Esophagus (tissue), 2 donors: ENCODE results near the gene YES1. TPM values are rescaled to one million over a fixed set of nuclear protein-coding genes. Genes with fewer than 3 reads are reported as not detected.
"Not testable (repeated sequence)": the region's sequence is repeated elsewhere in the genome, so short reads cannot be mapped to it uniquely, and the experiment has no call there.

Experiments
- H3K27ac ChIP-seq, 2 donors: one replicate each; pipeline ENCODE4 v1.5.1; 2013; ENCODE audit warnings: low read depth in 2 of 2, mild to moderate bottlenecking in 2 of 2, inconsistent platforms in 1 of 2, low read length in 1 of 2, moderate library complexity in 1 of 2
- H3K27me3 ChIP-seq, 2 donors: one replicate each; pipeline ENCODE4 v1.6.1; 2013; ENCODE audit warnings: low read length in 2 of 2, control low read depth in 1 of 2, mild to moderate bottlenecking in 1 of 2; ENCODE audit not compliant: insufficient read depth in 2 of 2, control insufficient read depth in 1 of 2
- H3K36me3 ChIP-seq, 2 donors: one replicate each; pipeline ENCODE4 v1.6.1; 2013; ENCODE audit warnings: low read length in 1 of 2; ENCODE audit not compliant: control insufficient read depth in 2 of 2, insufficient read depth in 2 of 2
- H3K4me1 ChIP-seq, 2 donors: one replicate each; pipeline ENCODE4 v1.6.1; 2013; ENCODE audit warnings: low read length in 1 of 2; ENCODE audit not compliant: control insufficient read depth in 2 of 2, insufficient read depth in 2 of 2
- H3K4me3 ChIP-seq, 2 donors: one replicate each; pipeline ENCODE4 v1.5.1; 2013; ENCODE audit warnings: low read length in 2 of 2, mild to moderate bottlenecking in 2 of 2, low read depth in 1 of 2, moderate library complexity in 1 of 2
- H3K9me3 ChIP-seq, 2 donors: one replicate each; pipeline ENCODE4 v1.6.1; 2013; ENCODE audit warnings: mild to moderate bottlenecking in 2 of 2, low read depth in 1 of 2, low read length in 1 of 2, moderate library complexity in 1 of 2; ENCODE audit not compliant: control insufficient read depth in 2 of 2, insufficient read depth in 1 of 2
- whole genome bisulfite sequencing, 2 donors: extraction: QIAGEN DNeasy Blood & Tissue Kit; methylation state at CpG; one replicate each; pipeline ENCODE4 v1.1.7; 2013; 5-methylcytosine and 5-hydroxymethylcytosine counted together
- polyA plus RNA-seq, 2 donors: library from polyadenylated mRNA; stranded (reverse); fragments of 200-250 nt; gene quantifications; one replicate each; pipeline ENCODE4 v1.2.3, GENCODE V29; 2013
- donor health status: healthy with polysubstance abuse.
- donor health status: Bipolar disorder and iron deficiency.

YES1 gene
- polyA plus RNA-seq, 2 donors, result 15.4 to 18.4 TPM

DNA sequence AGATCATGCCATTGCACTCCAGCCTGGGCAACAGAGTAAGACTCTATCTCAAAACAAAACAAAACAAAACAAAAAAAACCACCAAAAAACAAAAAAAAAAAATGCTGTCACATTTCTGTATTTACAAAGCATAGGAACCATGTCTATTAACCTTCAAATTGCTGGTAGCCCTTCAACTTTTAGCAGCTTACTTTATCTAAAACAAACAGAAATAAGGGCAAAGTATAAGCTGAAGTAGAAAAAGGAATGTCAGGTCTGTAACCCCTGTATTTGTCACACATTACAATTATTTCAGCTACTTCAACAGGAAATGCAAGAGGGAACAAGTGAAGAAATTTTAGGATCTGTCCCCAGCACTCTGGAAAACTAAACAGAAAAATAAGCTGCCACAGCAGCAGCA lies 129.2 kb downstream of the YES1 start:
- Histone ChIP-seq H3K27me3 (no peaks in the 10 kb centered on the region), H3K27ac (no peak overlapping the region), H3K36me3 (peaks cover 8 to 19% of the 10 kb centered on the region in 2 donors), H3K4me1 (peaks cover 0 to 2% of the 10 kb centered on the region in 2 donors), H3K4me3 (no peak overlapping the region), H3K9me3 (no peaks in the 10 kb centered on the region)

DNA sequence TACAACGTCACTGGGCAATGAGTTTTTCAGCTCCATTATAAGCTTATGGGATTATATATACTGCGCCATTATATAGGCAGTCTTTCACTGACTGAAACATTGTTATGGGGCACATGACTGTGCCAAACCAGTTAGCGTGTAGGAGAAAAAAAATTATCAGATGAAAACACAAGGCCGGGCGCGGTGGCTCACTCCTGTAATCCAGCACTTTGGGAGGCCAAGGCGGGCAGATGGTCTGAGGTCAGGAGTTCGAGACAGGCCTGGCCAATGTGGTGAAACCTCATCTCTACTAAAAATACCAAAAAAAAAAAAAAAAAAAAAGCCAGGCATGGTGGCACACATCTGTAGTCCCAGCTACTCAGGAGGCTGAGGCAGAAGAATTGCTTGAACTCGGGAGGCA lies 129.6 kb downstream of the YES1 start:
- H3K36me3 ChIP-seq, result peaks cover 8 to 19% of the 10 kb centered on the region in 2 donors
- H3K4me1 ChIP-seq, result not testable (repeated sequence)

DNA sequence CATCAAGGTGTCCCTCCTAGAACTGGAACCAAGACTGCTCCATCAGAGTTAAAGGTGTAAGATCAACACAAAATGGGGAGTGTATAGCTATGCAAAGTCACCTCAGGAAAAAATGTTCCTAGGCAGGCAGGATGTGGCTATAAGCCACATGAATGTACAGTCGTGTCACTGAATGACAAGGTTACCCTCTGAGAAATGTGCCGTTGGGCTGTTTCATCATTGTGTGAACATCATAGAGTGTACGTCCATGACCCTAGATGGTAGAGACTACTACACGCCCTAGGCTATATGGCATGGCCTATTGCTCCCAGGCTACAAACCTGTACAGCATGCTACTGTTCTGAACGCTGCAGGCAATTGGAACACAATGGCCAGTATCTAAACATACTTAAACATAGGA lies 130.1 kb downstream of the YES1 start:
- Histone ChIP-seq H3K4me3 (no peak overlapping the region), H3K9me3 (no peaks in the 10 kb centered on the region), H3K36me3 (peaks cover 8 to 19% of the 10 kb centered on the region in 2 donors), H3K4me1 (peaks cover 0 to 2% of the 10 kb centered on the region in 2 donors), H3K27me3 (no peaks in the 10 kb centered on the region), H3K27ac (no peak overlapping the region)
- WGBS, 2 donors, result 82 to 84% methylated on average over 5 of the region's 5 CpGs

More for the DNA sequence above, 129.6 kb downstream of the YES1 start:
- WGBS, 2 donors, result 87 to 91% methylated on average over 9 of the region's 9 CpGs
- not testable (repeated sequence) for H3K4me3 ChIP-seq, H3K27me3 ChIP-seq, H3K9me3 ChIP-seq, H3K27ac ChIP-seq

DNA sequence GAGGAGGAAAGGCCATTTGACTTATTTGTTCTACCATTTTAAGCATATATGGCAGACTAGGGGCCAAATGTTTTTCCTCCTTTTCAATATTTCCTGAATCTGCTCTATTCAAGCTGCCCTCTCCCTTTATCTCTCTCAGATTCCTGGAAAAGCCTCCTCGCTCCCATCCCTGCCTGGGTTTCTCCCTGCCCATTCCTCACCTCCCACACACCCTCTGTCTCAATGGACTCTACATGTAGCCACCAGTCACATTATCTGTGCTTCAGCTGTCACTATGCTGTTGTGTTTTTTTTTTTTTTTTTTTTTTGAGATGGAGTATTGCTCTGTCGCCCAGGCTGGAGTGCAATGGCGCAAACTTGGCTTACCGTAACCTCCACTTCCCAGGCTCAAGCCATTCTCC lies 131.7 kb downstream of the YES1 start:
- Histone ChIP-seq H3K4me1 (peaks cover 0 to 2% of the 10 kb centered on the region in 2 donors), H3K4me3 (no peak overlapping the region), H3K36me3 (peaks cover 8 to 19% of the 10 kb centered on the region in 2 donors), H3K9me3 (no peaks in the 10 kb centered on the region), H3K27ac (no peak overlapping the region), H3K27me3 (no peaks in the 10 kb centered on the region)
- 96 to 98% methylated on average over 4 of the region's 4 CpGs for WGBS, 2 donors

DNA sequence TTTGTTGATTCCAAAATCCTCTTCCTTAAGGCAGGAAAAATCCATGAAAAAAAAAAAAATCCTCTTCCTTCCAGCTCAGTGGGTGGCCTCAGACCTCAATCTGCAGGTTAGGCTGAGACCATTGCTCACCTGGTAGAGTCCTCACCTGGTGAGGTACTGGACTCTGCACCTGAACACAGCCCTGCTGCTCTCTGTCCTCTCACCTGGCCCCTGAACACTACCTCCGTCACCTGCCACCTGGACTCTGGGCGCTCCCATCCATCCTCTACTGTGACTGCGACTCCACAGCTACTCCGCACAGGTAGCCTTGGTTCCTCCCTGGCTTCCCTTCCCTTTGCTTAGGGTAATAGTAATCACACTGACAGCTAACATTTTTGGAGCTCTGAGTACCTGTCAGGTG lies 132.5 kb downstream of the YES1 start:
- H3K27ac ChIP-seq, result no peak overlapping the region
- no peaks in the 10 kb centered on the region for H3K27me3 ChIP-seq
- no peak overlapping the region for H3K4me3 ChIP-seq
- peaks cover 8 to 25% of the 10 kb centered on the region in 2 donors for H3K36me3 ChIP-seq
- 92 to 98% methylated on average over 4 of the region's 4 CpGs for WGBS, 2 donors
- H3K9me3 ChIP-seq, result no peaks in the 10 kb centered on the region
- H3K4me1 ChIP-seq, result peaks cover 0 to 2% of the 10 kb centered on the region in 2 donors

DNA sequence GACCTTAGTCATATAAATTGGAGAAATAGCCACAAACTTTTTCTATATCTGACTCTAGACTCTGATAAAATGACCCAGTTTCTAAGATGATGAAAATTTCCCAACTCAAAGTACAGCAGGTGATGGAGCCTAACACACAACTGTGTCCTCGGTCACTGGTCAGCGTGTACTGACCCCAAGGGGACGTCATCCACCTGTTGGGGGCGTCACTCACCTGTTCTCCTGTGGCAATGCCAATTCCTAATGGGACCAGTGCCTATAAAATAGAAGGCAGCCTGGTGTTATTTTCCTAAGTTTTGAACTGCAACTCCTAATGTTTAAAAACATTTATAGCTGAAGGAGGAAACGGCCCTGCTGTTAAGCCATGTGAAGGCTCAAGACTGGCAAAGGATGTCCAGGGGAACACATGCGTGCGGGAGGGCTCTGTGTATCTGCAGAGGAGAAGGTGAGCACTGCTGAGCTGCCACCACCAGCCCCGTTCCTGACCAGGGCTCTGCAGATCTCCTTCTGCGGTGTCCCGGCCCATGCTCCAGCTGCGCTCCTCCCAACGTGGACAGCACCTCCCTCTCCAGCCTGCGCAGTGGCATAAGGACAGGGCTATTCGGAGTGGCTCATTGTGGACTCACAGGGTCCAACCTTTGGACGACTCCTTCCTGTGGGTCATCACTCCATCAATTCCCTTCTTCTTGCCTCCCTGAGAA lies 133.4 kb downstream of the YES1 start:
- peaks cover 8 to 25% of the 10 kb centered on the region in 2 donors for H3K36me3 ChIP-seq
- H3K27me3 ChIP-seq, result no peaks in the 10 kb centered on the region
- no peak overlapping the region for H3K4me3 ChIP-seq
- H3K9me3 ChIP-seq, result no peaks in the 10 kb centered on the region
- no peak overlapping the region for H3K27ac ChIP-seq
- peaks cover 0 to 2% of the 10 kb centered on the region in 2 donors for H3K4me1 ChIP-seq
- 90 to 93% methylated on average over 15 of the region's 15 CpGs for WGBS, 2 donors

DNA sequence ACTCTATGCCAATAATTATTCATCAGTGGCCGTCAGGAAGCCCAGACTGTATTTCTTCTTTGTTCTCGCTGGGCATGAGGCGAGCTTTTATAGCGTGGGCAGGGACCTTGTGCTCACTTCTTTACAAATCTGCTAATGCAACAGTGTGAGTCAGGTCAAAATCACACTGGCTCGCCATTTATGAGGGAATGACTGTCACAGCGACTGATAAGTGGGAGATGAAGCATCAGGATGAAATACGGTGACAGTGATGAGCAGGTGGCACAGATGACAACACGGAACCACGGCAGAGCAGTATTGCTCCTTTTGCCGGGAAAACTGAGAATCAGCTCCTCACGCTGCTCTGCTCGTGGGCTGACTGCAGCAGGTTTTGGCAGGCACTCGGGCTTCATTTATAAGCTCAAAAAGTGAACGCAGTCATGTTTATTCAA lies 134.1 kb downstream of the YES1 start:
- H3K36me3 ChIP-seq, result peaks cover 8 to 20% of the 10 kb centered on the region in 2 donors
- H3K4me1 ChIP-seq, result peaks cover 0 to 2% of the 10 kb centered on the region in 2 donors
- no peaks in the 10 kb centered on the region for H3K9me3 ChIP-seq
- H3K27ac ChIP-seq, result no peak overlapping the region
- H3K27me3 ChIP-seq, result no peaks in the 10 kb centered on the region
- H3K4me3 ChIP-seq, result no peak overlapping the region
- WGBS, 2 donors, result 83 to 85% methylated on average over 14 of the region's 14 CpGs

DNA sequence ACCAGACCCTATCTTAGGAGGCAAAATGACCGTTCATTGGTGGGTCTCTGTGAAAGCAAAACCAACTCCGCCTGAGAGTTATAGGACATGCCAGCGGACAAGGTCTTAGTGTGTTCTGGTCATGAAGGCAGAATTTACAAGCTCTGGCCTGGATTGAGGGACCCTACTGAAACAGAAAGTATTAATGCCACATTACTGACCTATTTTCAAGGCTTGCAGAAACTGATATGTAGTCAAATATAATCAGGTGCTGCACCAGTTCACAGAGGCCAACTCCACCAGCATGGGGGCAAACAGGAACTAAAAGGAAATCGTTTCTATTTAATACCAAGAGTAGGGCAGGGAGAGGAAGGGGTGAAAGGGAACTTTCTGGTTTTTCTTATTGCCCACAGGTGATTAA lies 134.9 kb downstream of the YES1 start:
- Histone ChIP-seq H3K4me3 (no peak overlapping the region), H3K27ac (no peak overlapping the region), H3K36me3 (peaks cover 13 to 22% of the 10 kb centered on the region in 2 donors), H3K9me3 (no peaks in the 10 kb centered on the region), H3K4me1 (peaks cover 0 to 2% of the 10 kb centered on the region in 2 donors), H3K27me3 (no peaks in the 10 kb centered on the region)
- 67 to 84% methylated on average over 4 of the region's 4 CpGs for WGBS, 2 donors

DNA sequence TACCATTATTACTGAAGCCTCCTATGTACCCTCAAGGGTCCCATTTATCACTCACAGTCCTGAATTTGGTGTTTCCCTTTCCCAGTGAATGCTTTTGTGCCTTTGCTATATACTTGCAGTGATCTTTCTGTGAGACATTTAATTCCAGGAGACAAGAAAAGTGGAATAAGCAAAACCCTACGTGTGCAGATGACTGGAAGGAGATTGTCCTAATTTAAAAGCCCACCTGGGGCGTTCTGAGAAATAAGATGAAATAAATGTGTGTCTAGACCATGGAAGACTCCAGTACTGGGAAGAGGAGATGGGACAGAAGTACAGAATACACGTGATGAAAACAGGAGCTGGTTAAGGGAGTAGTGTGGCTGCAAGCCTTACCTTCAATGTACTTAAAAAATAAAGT lies 135.3 kb downstream of the YES1 start:
- 87 to 91% methylated on average over 3 of the region's 3 CpGs for WGBS, 2 donors
- no peak overlapping the region for H3K4me3 ChIP-seq
- peaks cover 11 to 22% of the 10 kb centered on the region in 2 donors for H3K36me3 ChIP-seq
- no peaks in the 10 kb centered on the region for H3K27me3 ChIP-seq
- H3K27ac ChIP-seq, result no peak overlapping the region
- H3K4me1 ChIP-seq, result peaks cover 0 to 2% of the 10 kb centered on the region in 2 donors
- no peaks in the 10 kb centered on the region for H3K9me3 ChIP-seq

DNA sequence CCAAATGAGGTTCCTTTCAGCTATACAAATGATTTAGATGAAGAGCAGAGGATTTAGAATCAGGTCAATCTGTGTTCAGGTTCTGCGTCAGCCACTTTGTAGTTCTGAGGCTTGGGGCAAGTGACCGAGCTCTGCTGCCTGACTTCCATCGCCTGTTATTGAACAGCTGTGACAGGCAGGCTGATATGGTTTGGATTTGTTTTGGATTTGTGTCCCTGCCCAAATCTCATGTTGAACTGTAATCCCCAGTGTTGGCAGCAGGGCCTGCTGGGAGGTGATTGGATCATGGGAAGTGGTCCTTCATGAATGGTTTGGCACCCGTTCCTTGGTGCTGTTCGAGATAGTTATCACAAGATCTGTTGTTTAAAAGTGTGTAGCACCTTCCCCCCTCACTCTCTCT lies 136.0 kb downstream of the YES1 start:
- no peak overlapping the region for H3K4me3 ChIP-seq
- H3K27me3 ChIP-seq, result no peaks in the 10 kb centered on the region
- H3K9me3 ChIP-seq, result no peaks in the 10 kb centered on the region
- H3K27ac ChIP-seq, result no peak overlapping the region
- WGBS, 2 donors, result 84 to 86% methylated on average over 5 of the region's 5 CpGs
- peaks cover 5 to 20% of the 10 kb centered on the region in 2 donors for H3K36me3 ChIP-seq
- no peaks in the 10 kb centered on the region for H3K4me1 ChIP-seq
